ENCODE results near the gene OPCML. TPM values are rescaled to one million over a fixed set of nuclear protein-coding genes. Genes with fewer than 3 reads are reported as not detected.

The OPCML gene
- total RNA-seq, 1 experiment from 2014 or later: 0.07 TPM

GRCh38 chr11:132937016-132937415 is 595.3 kb downstream of the OPCML start:
- no peak for DNase-seq (ENCODE audit: low read depth)
- in situ Hi-C loops (cut with HindIII; ENCODE audit: low pct_unique_long_range_greater_than_20kb, low sequenced_read_pairs): no loop called here

GRCh38 chr11:132935383-132935782 is 596.9 kb downstream of the OPCML start:
- in situ Hi-C loops (cut with HindIII; ENCODE audit: low pct_unique_long_range_greater_than_20kb, low sequenced_read_pairs): no loop called here
- DNase-seq (ENCODE audit: low read depth): no peak

- in situ Hi-C loops (cut with HindIII; ENCODE audit: low pct_unique_long_range_greater_than_20kb, low sequenced_read_pairs): no loop called here
- DNase-seq (ENCODE audit: low read depth): no peak
Measured at GRCh38 chr11:132933703-132934102, 598.6 kb downstream of the OPCML start.

- in situ Hi-C loops (cut with HindIII; ENCODE audit: low pct_unique_long_range_greater_than_20kb, low sequenced_read_pairs): no loop called here
- no peak for DNase-seq (ENCODE audit: low read depth)
Measured at GRCh38 chr11:132925825-132926469, 606.4 kb downstream of the OPCML start.

DNA sequence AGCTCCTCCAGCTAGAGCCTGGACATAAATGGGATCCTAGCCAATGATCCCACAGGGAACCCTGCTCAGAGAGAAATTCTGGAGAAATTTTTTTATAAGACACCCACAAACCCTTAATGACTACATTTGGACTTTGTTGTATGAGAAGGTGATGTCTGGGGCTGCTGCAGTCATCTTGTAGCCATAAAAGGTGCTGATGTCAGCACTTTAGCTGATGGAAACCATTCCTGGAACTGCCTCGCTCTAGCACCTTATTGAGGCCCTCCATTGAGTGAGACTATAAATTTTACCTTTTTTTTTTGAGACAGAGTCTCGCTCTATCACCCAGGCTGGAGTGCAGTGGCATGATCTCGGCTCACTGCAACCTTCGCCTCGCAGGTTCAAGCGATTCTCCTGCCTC is 610.7 kb downstream of the OPCML start:
- in situ Hi-C loops (cut with HindIII; ENCODE audit: low pct_unique_long_range_greater_than_20kb, low sequenced_read_pairs): no loop called here
- no peak for DNase-seq (ENCODE audit: low read depth)

DNA sequence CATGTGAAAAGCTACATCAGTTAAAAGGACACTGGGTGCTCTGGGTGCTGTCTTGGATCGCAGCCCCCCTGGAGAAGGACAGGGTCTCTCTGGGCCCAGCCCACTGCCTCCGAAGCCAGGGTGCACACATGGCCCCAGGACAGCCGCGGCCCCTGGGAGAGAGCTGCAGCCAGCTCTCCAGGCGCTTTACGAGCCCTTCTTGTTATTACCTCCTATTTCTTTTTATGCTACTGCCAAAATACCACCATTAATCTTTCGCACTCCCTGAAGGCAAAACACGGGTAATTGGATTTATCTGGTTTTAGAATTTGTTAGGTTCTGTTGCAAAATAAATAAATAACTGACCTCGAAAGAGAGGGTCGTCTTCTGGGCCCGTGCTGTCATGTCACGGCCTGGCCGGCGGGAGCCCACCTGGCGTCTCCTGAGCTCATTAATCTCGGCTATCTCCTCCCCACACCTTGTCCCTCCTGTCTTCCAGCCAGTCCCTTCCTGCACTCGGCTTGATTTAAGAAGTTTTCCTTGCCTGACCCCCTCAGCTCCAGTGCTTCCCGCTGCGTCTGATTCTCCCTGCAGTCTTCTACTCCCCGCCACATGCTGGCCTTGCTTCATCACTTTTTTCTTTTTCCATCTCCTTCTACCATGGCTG is 611.7 kb downstream of the OPCML start:
- in situ Hi-C loops (cut with HindIII; ENCODE audit: low pct_unique_long_range_greater_than_20kb, low sequenced_read_pairs): no loop called here
- no peak for DNase-seq (ENCODE audit: low read depth)

GRCh38 chr11:132914600-132914999 is 617.7 kb downstream of the OPCML start:
- no peak for DNase-seq (ENCODE audit: low read depth)
- in situ Hi-C loops (cut with HindIII; ENCODE audit: low pct_unique_long_range_greater_than_20kb, low sequenced_read_pairs): no loop called here

DNA sequence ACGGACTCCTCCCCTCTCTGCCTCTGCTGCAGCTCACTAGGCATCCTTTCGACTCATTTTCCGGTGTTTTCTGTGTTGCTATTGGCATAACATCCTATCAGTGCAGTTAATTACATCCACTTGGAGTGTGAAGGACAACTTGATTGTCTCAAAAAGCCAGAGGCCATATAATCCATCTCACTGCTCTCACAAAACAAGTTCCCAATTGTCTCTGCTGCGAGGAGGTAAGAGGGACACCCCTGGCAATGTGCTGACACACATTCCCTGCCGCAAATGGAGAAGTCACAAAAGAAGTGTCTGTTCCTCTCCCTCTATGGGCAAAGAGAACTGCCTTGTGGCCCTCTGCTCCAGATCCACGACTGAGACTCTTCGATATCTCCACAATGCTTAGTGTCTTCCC is 618.4 kb downstream of the OPCML start:
- in situ Hi-C loops (cut with HindIII; ENCODE audit: low pct_unique_long_range_greater_than_20kb, low sequenced_read_pairs): no loop called here

DNA sequence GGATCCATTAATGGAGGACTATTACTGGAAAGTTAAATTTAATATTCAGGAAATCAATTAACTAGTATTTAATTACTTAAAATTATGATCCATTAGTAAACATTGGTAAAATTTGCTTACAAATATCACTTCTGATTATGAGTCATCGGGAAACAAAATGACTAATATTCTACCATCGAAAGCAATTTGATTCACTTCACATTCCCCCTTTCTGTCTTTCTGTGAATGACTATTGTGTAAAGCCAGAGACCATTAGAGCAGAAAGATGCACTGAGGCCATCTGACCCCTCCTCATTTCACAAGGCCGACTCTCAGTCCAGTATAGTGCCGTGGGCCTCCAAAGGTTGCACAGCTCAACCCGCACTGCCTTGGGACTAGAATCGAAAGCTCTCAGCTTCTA is 619.0 kb downstream of the OPCML start:
- in situ Hi-C loops (cut with HindIII; ENCODE audit: low pct_unique_long_range_greater_than_20kb, low sequenced_read_pairs): no loop called here
- no peak for DNase-seq (ENCODE audit: low read depth)

More for the DNA sequence above, 618.4 kb downstream of the OPCML start:
- DNase-seq (ENCODE audit: low read depth): no peak

- in situ Hi-C loops (cut with HindIII; ENCODE audit: low pct_unique_long_range_greater_than_20kb, low sequenced_read_pairs): no loop called here
Measured at GRCh38 chr11:132911186-132911585, 621.1 kb downstream of the OPCML start.

DNA sequence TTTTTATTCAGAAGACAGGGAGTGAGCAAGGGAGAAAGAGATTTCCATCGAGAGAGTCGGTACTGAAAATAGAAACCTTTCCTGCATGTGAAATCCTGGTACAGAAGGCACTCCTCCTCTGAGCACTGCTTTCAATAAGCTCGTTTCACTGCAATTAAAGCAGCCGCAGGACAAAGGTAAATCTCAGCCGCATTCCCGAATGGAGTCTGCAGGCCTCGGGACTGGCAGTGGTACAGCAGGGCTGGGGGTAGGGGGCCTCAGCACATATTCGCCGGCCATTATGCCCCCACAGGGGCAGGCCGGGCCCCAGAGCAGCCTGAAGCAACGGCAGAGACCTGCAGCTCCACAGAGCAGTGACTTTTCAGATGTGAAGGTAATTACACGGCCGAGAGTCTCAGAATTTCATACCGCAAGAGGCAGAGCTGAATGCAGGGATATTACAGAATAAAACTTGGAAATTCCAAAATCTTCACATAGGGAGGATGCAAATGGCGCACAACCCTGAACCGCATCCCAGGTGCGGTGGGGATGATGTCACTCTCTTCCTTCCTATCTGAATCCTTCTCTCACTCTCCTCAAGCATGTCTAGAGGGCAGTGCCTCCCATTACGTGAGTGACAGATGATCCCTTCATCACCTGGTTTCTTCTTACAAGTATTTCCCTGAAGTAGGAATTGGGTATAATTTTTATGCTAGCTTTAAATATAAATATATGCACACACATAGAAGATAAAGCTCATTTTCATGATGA is 622.1 kb downstream of the OPCML start:
- in situ Hi-C loops (cut with HindIII; ENCODE audit: low pct_unique_long_range_greater_than_20kb, low sequenced_read_pairs): no loop called here

More at GRCh38 chr11:132911186-132911585, 621.1 kb downstream of the OPCML start:
- DNase-seq (ENCODE audit: low read depth): peak; percentile 76

DNA sequence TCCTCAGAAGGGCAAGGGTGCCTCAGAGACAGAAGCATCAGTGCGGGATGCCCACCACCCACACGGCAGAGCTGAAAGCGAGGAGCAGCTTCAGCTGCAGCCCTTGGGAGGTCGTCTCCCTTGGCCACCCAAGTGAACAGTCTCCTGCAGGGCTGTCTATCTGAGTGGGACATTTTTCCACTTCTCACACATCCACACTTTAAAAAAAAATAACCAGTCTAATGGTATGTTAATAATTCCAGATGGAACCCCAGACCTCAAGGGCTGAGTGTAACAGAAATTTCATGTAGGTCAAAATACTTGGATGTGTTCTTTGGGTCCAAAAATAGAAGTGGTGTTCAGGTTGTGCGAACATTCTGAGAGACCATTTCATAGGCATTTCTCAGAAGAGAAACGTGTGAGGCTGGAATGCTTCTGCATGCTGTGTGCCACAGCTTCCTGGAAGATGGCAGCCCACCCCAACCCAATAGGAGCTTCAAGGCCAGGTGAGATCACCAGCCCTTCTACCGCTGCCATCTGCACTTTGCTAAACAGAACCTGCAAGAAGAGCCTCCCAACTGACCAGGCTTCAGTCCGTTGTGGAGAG is 623.2 kb downstream of the OPCML start:
- no peak for DNase-seq (ENCODE audit: low read depth)
- in situ Hi-C loops (cut with HindIII; ENCODE audit: low pct_unique_long_range_greater_than_20kb, low sequenced_read_pairs): no loop called here

More for the DNA sequence above, 622.1 kb downstream of the OPCML start:
- no peak for DNase-seq (ENCODE audit: low read depth)

DNA sequence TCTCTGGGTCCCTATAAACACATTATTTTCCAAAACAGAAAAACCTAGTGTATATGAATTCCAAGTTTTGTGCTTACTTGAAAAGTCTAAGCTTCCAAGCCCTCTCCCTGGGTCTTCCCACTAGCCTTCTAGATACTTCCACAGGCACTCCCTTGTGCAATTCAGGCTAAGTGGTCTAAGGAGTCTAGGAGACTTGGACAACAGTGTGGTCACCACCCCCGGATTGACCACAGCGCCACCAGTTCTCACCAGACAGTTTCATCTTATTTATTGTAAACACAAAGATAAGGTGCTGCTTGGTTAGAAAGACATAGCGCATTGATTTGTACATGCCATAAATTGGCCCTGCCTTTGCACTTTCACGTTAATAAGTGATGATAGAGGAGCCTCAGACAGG is 623.9 kb downstream of the OPCML start:
- DNase-seq (ENCODE audit: low read depth): no peak
- in situ Hi-C loops (cut with HindIII; ENCODE audit: low pct_unique_long_range_greater_than_20kb, low sequenced_read_pairs): no loop called here

- peak; percentile 65 for DNase-seq (ENCODE audit: low read depth)
- in situ Hi-C loops (cut with HindIII; ENCODE audit: low pct_unique_long_range_greater_than_20kb, low sequenced_read_pairs): no loop called here
Measured at GRCh38 chr11:132907651-132908413, 624.5 kb downstream of the OPCML start.

DNA sequence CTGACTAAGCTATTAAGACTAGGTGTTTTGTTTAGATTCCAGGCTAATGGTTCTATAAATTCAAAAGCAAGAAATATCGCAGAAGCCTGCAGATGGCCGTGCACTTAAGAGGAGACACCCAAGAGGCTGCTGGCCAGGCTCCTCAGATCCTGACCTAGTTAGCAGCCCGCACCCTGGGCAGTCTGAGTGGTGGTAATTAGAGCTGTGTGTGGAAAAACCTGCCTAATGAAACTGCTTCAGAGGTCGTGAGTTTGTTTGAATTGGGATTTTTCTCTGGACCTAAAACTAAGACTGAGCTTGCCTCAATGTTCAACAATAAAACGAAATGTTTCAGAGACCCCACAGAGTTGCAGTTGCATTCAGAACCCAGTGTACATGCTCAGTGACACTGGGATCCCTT is 627.7 kb downstream of the OPCML start:
- DNase-seq (ENCODE audit: low read depth): no peak
- in situ Hi-C loops (cut with HindIII; ENCODE audit: low pct_unique_long_range_greater_than_20kb, low sequenced_read_pairs): no loop called here

GRCh38 chr11:132904091-132904490 is 628.2 kb downstream of the OPCML start:
- in situ Hi-C loops (cut with HindIII; ENCODE audit: low pct_unique_long_range_greater_than_20kb, low sequenced_read_pairs): no loop called here
- DNase-seq (ENCODE audit: low read depth): no peak

- DNase-seq (ENCODE audit: low read depth): no peak
- in situ Hi-C loops (cut with HindIII; ENCODE audit: low pct_unique_long_range_greater_than_20kb, low sequenced_read_pairs): no loop called here
Measured at GRCh38 chr11:132901638-132902471, 630.4 kb downstream of the OPCML start.

DNA sequence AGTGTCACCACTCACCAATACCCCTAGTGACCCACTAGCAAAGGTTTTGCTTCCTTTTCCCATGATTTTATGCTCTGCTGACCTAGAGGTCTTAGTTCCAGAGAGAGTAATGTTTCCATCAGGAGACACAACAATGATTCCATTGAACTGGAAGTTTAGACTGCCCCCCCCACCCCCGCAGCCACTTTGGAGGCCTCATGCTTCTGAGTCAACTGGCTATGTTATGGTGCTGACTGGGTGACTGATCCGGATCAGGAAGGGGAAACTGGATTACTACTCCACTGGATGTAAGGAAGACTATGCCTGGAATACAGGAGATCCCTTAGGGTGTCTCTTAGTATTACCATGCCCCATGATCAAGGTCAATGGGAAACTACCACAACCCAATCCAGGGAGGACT is 633.6 kb downstream of the OPCML start:
- in situ Hi-C loops (cut with HindIII; ENCODE audit: low pct_unique_long_range_greater_than_20kb, low sequenced_read_pairs): no loop called here
- peak; percentile 55 for DNase-seq (ENCODE audit: low read depth)
